ENCODE data around the gene RFX4. TPM values are rescaled to one million over a fixed set of nuclear protein-coding genes. Genes with fewer than 3 reads are reported as not detected.

Gene RFX4
- total and polyA plus RNA-seq, 12 donors: 0.08 TPM; not detected in 11

DNA sequence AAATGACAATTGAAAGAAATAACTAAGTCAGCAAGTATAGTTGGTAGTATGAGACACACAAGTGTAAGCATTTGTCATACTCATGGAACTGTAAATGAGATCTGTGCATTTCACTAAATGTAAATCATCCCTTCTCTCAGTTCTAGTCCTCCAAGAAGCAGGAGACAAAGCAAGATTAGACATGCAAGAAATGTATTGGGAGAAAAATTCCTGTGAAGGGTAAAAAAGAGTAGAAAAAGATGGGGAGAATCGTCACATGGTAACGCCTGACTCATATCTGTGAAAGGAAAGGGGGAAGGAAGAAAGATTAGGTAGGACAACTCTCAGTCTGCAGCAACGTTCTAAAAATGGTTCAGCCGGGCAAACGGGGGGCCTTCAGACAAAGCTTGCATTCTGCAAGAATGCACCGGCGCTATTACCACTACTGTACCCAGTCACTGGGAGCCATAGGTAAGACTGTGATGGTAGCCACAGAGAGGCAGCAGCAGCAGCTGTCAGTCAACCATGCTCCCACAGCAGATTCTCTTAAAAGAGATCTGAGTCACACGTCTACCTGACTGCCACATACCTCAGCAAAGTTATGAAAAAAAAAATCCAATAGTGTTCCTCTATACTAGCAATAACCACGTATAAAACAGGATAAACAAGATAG, 18.0 kb upstream of the RFX4 start:
- intact Hi-C loops (cut with DNase I): no loop called here
- DNase-seq: no peak
- TF ChIP-seq POLR2A (IDR thresholded peaks at IDR 0.05): no peak
- TF ChIP-seq, protein P1, sequence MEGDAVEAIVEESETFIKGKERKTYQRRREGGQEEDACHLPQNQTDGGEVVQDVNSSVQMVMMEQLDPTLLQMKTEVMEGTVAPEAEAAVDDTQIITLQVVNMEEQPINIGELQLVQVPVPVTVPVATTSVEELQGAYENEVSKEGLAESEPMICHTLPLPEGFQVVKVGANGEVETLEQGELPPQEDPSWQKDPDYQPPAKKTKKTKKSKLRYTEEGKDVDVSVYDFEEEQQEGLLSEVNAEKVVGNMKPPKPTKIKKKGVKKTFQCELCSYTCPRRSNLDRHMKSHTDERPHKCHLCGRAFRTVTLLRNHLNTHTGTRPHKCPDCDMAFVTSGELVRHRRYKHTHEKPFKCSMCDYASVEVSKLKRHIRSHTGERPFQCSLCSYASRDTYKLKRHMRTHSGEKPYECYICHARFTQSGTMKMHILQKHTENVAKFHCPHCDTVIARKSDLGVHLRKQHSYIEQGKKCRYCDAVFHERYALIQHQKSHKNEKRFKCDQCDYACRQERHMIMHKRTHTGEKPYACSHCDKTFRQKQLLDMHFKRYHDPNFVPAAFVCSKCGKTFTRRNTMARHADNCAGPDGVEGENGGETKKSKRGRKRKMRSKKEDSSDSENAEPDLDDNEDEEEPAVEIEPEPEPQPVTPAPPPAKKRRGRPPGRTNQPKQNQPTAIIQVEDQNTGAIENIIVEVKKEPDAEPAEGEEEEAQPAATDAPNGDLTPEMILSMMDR (IDR thresholded peaks at IDR 0.05): no peak
- H3K4me1 ChIP-seq (replicated peaks in 1 of 2): no peaks in the 10 kb centered on the region
- peaks cover 8% of the 10 kb centered on the region for H3K27me3 ChIP-seq
- no peak overlapping the region for H3K27ac ChIP-seq
- H3K9me3 ChIP-seq (replicated peaks in 1 of 3): no peaks in the 10 kb centered on the region
- no peak overlapping the region for H3K4me3 ChIP-seq
- WGBS, 4 donors: 55 to 72% (median 63%) methylated on average over 9 of the region's 9 CpGs
- no peaks in the 10 kb centered on the region for H3K36me3 ChIP-seq (replicated peaks in 1 of 2)

DNA sequence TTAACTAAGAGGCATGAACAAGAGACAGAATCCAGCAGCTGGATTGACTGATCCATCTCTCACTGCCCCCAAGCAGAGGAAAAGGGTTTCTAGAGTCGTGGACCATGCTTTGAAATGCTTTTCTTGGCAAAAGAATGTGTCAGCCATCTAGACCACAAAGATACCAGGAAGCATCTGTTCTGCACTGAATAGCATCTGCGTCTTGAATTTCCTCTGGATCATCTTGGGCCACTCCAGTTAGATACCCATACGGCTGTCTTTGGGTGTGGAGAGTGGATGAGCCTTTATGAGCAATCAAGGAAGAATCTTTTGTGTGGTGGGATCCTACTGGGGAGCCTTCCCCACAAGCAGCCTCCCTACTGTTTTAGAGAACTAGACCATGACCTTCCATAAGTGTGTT, 16.0 kb upstream of the RFX4 start:
- Histone ChIP-seq H3K27ac (no peak overlapping the region), H3K4me3 (no peak overlapping the region), H3K27me3 (no peaks in the 10 kb centered on the region), H3K9me3 (replicated peaks in 1 of 3) (no peaks in the 10 kb centered on the region), H3K4me1 (replicated peaks in 1 of 2) (no peaks in the 10 kb centered on the region), H3K36me3 (replicated peaks in 1 of 2) (no peaks in the 10 kb centered on the region)
- WGBS, 4 donors: 67 to 85% (median 74%) methylated on average over 2 to 3 of the region's 3 CpGs
- intact Hi-C loops (cut with DNase I): no loop called here
- TF ChIP-seq POLR2A (IDR thresholded peaks at IDR 0.05): no peak
- TF ChIP-seq, protein P1 (IDR thresholded peaks at IDR 0.05): no peak
- no peak for DNase-seq

DNA sequence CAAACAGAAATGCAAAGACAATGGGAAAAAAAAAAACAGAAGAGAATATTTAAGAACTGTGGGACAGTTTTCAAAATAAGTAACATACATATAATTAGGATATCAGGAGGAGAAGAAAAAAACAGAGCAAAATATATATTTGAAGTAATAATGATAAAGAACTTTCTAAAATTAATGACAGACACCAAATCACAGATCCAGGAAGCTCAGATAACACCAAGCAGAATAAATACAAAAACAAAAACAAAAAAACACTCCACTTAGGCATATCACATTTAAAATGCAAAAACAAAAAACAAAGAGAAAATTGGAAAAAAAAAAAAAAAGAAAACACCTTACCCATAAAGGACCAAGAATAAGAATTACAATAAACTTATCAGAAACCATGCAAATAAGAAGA, 9.6 kb upstream of the RFX4 start:
- TF ChIP-seq POLR2A (IDR thresholded peaks at IDR 0.05): no peak
- TF ChIP-seq, protein P1 (IDR thresholded peaks at IDR 0.05): no peak
- Histone ChIP-seq H3K27ac (no peak overlapping the region), H3K36me3 (replicated peaks in 1 of 2) (no peaks in the 10 kb centered on the region), H3K4me3 (no peak overlapping the region), H3K9me3 (replicated peaks in 1 of 3) (no peaks in the 10 kb centered on the region), H3K4me1 (replicated peaks in 1 of 2) (no peaks in the 10 kb centered on the region), H3K27me3 (peaks cover 14% of the 10 kb centered on the region)
- intact Hi-C loops (cut with DNase I): no loop called here
- no peak for DNase-seq

DNA sequence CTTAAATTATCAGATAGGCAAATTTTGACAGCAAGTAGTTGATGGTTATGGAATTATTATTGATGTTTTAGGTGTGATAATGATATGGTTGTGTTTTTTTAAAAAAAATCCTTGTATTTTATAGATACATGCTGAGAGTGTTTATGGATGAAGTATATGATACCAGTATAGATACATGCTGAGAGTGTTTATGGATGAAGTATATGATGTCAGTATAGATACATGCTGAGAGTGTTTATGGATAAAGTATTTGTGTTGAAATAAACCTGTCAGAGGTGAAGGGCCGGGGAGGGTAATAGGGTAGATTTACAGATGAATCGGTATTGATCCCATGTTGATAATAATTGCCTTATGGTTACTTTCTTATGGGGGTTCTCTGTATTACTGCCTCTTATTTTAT, 6.0 kb upstream of the RFX4 start:
- intact Hi-C loops (cut with DNase I): no loop called here
- WGBS, 4 donors: 90 to 95% (median 91%) methylated on average over 2 of the region's 2 CpGs
- TF ChIP-seq POLR2A (IDR thresholded peaks at IDR 0.05): no peak
- TF ChIP-seq, protein P1 (IDR thresholded peaks at IDR 0.05): no peak
- Histone ChIP-seq H3K4me3 (no peak overlapping the region), H3K9me3 (replicated peaks in 1 of 3) (no peaks in the 10 kb centered on the region), H3K27ac (no peak overlapping the region), H3K4me1 (replicated peaks in 1 of 2) (peaks cover 8 to 10% of the 10 kb centered on the region in 2 donors), H3K36me3 (replicated peaks in 1 of 2) (no peaks in the 10 kb centered on the region), H3K27me3 (peaks cover 48% of the 10 kb centered on the region)
- no peak for DNase-seq

Data from adrenal gland (tissue), 12 donors.